GOT3 (cell line): ENCODE results near the gene ZNF664.

Experiments
- DNase-seq: peaks from one replicate; lab custom pipeline; 2025; ENCODE audit warnings: mixed read lengths; lab: John Stamatoyannopoulos, UW

The ZNF664 gene

DNA sequence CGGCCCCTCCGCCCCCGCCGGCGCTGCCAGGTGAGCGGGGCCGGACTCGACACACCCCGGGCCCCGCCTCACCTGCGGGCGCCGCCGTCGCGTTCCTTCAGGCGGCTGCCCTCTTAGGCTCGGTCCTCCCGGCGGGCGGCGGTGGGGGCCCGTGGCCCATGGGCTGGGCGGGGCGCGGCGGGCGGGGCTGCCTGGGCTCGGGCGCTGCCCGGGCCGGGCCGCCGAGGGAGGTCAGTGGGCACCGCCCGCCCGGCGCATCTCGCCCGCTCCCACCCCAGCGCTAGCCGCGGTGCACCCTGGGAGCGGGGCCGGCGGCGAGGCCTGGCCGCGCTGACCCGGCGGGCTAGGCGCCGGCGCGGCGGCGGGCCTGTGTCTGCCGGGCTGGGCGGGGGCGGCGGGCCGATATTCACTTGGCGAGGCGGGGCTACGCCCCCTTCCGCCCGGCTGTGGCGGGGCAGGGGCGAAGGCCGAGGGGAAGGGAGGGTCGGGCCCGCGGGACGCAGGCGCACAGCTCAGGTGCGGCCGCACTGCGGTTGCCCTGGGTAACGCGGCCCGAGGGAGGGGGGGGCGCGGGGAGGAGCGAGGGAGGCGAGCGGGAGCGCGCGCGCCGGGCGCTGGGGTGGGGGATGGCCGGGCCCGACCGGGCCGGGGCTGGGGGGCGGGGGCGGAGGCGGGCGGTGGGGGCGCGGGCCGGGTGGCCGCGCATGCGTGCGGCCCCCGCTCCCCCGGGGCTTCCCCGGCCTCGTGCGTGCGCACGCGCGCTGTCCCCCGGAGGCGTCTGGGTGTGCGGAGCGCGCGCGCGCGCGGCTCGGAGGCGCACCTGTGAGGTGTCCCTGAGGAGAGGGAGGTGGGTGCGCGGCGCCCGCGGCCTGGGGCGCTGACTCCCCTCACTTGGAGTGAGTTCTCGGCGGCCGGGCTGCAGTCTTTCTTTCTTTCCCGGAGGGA is at the start of gene ZNF664, which contains the start of gene CCDC92:
TSS of gene ZNF664 (plus strand) at position 759 of the 945 bp plus-strand sequence. CDS start 38,930 bp downstream, outside the sequence.
TSS of gene CCDC92 (minus strand) at position 375 of the 945 bp plus-strand sequence. CDS start 28,526 bp downstream, outside the sequence.
- DNase-seq, result peak; percentile 78

- DNase-seq, result no peak
These were observed 49.1 kb upstream of the ZNF664 start for GRCh38 chr12:123923927-123924326.

GRCh38 chr12:123924539-123924938 is 48.5 kb upstream of the ZNF664 start:
- no peak for DNase-seq

- no peak for DNase-seq
These were observed 44.6 kb upstream of the ZNF664 start for GRCh38 chr12:123928274-123928865.

DNA sequence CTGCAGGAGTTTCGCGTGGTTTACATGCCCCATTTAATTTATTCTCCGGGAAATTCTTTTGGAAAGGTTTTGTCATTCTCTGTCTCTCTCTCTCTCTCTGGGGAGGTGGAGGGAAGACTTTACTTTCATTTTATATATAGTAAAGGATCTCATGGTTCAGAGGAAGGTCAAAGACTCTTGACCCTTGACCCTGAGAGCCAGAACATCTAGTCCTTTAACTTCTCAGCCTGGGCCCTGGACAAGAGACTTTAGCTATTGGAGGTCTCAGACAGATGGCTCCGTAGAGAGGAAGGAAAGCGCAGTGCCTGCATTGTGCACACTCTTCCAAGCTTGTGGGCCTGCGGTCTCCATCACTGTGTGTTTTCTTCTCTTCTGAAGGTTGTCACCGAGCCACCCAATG is 44.1 kb upstream of the ZNF664 start:
- DNase-seq, result no peak

- DNase-seq, result no peak
These were observed 43.0 kb upstream of the ZNF664 start for GRCh38 chr12:123929946-123930583.

DNA sequence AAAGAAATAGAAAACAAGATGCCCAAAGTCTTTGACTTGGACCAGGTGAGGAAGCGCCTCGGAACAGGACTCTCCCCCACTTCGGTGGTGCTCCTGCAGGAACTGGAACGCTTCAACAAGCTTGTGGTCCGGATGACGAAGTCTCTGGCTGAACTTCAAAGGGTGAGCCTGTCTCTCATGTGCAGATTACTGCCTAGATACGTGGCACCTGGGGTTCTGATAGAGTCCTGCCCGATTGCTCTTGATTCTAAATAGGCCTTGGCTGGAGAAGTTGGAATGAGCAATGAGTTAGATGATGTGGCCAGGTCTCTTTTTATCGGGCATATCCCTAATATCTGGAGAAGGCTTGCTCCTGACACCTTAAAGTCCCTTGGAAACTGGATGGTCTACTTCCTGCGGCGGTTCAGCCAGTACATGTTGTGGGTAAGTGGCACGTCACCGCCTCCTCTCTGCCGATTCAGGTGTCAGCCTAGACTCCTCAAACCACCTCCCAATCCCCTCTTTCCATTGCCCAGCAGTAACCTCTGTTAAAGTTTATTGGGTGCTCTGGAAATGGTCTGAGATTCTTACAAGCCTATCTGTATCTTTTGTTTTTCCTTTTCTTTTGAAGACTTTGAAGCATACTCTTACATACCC is 41.2 kb upstream of the ZNF664 start:
- DNase-seq, result no peak

DNA sequence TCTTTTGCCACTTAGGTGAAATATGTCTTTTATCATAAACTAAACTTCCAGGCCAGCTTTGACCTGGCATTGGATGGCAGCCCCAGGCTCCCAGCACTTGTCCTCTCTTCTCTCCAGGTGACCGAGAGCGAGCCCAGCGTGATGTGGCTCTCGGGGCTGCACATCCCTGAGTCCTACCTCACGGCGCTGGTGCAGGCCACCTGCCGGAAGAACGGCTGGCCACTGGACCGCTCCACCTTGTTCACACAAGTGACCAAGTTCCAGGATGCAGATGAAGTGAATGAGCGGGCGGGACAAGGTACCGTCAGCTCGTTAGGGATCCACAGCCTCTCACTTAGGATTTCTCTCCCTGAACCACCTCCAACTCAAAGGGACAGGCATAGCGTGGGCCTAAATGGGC is 39.8 kb upstream of the ZNF664 start:
- DNase-seq, result no peak

DNA sequence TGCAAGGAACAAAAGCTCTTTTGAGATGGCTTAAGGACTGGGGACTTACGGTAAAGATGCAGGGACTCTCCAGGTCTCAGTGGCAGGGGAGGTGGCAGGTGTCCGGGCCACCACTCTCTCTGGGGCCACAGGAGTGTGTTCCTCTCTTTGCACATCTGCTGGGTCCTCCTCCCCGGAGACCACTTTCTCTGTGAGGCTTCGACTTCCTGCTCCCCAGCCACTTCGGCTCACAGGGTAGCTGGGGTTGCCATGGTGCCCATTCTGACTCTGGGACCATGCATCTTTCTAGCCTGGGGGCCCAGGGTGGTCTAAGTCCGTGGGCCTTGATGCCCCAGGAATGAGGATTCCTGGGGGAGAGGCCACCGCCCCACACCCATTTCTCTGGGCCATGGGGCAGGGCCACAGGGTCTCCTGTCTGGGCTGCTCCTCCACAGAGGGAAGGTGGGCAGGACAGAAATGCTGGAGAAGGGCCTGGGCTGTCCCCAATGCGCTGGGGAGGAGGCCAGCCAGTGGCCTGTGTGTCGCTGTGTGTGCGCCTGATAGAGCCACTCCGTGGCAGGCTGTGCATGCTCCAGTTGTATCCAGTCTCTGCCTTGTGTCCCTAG is 38.9 kb upstream of the ZNF664 start:
- no peak for DNase-seq

DNA sequence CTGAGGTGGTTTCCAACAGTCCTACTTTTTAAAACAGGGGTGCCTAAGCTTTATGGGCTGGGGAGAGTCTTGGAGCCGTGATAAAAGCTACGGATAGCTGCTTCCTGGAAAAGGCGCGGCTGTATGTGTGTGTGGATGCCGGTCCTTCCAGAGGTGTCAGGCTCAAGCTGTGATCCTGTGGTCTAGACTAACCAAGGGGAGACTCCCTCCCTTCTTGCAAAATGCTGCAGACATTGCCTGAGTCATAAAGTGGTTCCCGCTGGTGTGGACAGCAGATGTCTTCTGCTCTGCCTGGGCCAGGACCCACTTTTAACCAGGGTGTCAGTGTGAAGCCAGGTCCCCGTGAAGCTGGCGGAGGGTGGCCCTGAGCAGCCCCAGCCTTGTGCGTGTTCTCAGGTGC is 38.2 kb upstream of the ZNF664 start:
- DNase-seq, result no peak

DNA sequence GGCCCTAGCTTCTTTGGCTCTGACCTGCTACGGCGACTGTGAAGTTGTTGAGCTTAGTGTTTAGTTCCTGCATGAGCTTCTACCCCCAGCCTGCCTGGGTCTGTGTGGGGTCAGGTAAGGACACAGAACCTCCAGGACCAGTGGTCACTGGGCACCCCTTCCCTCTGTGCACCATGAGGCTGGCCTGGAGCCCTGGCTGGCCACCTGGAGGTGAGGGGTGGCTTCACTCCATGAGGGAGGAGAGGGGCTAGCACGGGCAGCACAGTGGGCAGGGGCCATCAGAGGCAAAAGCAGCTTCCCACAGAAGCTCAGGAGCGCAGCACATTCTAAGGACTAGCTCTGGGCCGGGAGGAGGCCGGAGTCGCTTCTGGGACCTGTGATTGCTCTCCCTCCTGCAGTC is 37.1 kb upstream of the ZNF664 start:
- DNase-seq, result no peak

DNA sequence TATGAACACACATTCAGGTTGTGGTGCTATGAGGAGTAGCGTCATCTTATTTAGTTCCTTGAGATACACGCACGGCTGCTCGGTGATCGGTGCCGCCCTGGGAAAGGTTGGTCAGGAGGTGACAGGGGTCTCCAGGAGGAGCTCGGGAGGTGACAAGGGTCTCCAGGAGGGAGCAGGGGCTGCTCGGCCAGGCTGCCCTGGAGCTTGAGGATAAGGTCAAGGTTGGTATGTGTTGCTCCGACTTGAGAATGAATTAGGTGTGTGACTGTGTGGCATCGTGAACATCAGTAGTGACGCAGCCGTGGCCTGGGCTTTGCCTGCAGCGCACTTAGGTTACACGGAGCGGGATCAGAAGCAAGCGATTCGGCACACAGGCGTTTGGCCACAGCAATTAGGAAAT is 36.5 kb upstream of the ZNF664 start:
- no peak for DNase-seq

GRCh38 chr12:123936956-123937706 is 35.9 kb upstream of the ZNF664 start:
- DNase-seq, result no peak

- DNase-seq, result no peak
These were observed 35.1 kb upstream of the ZNF664 start for GRCh38 chr12:123937707-123938591.

DNA sequence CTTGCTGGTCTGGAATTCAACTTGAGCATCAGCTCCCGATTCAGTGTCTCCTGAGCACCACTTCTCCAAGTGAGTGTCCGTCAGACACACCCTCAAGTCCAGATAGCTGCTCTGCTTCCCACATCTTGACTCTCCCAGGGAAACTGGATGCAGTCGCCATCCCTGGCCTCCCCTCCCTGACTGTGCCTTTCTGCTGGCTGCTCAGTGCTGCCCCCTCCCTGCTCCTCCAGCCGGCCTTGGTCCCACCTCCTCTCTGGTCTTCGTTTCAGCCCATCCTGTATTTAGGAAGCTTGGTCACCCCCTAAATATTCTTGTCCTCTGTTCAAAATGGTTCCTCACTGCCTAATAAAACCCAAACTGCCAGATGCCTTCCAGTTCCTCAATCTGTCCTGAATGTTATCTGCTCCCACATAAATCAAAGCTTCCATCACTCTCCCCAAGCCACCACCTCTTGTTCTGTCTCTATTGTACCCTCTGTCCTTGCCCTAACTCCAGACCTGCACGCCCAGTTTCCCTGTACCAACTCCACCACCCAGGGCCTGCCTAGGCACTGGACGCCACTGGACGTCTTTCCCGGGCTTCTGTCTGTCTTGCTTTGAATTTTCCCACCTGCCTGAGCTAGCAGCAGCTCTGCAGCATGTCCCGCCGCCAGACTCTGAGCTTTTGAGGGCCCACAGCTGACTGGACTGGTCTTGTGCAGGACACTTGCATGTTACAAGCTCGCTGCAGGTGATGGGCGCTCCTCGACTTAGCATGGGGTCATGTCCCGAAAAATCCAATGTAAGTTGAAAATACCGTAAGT is 34.1 kb upstream of the ZNF664 start:
- no peak for DNase-seq

DNA sequence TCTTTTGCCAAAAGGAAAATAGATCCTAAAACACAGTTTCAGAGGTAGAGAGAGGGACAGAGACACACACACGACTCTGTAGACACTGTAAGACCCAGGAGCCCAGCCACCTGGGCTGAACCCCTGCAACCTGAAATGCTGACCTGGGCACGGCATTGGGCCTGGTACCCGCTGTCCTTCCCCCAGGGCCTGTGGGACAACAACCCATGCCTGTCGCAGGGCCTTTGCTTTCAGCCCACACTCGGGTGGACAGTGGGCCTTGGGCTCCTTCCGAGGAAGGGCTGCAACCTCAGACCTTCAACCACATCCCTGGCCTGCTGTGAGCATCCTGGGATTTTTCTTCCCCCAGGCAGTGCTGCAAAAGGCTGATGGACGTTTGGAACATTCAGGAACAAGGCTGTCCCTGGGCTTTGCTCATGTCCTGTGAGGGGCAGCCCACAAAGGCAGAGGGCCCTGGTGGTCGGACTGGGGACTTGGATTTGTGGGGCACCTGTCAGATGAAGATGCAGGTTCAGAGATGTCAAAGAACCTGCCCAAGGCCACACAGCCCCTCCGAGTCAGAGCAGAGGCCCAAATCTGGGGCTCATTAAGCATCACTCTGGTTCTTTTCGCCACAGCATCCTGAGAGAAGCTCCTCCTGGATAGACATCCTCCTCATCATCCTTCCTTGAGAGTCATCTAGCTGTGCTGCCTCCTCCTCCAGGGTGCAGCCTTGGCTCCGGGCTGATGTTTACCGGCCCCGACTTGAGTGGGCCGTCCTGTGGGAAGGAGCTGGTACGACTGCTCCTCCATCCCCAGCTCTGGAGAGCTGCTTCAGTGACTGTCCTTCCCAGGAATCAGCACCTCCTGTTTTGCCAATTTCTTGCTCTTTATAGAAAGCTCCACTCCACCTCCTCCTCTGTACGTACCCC is 33.0 kb upstream of the ZNF664 start:
- no peak for DNase-seq

DNA sequence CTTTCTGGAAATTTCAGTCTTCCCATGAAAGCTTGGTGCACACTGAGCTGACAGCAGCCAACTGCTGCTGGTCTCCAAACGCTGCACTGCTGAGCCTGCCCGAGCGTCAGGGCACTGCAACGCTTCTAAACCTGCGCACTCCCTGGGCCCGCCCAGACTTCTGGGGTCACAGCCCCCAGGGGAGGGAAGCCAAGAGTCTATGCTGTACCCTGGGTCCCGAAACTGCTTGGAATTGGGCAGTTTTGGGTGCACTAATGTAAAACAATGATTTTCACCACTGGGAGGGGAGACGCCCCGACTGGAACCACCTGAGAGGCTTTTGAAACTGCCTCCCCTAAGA is 32.4 kb upstream of the ZNF664 start:
- no peak for DNase-seq

GRCh38 chr12:123941000-123941399 is 32.0 kb upstream of the ZNF664 start:
- DNase-seq, result no peak
